ENCODE results near the gene METTL6.

Gene METTL6

DNA sequence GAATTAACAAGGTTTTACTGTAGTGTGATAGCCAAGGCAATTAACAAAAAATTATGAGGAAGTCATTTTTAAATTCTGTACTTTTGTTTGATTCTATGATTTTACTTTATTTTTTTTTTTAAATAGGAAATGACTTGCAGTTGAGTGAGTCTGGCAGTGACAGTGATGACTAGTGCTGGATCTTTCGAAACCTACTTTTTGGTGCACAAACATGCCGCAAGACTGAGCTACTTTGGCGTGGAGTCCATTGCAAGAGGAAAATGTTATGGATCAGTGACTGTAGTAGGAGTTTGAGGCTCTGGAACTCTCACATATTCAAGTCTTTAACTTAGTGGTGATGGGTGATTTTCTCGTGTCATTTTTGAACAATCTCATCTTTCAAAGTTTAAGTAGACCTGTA, 11.6 kb upstream of the METTL6 start:
- no peaks in the 10 kb centered on the region for H3K79me2 ChIP-seq (ENCODE audit: insufficient read depth, low read depth)
- no peaks in the 10 kb centered on the region for H3K27me3 ChIP-seq (ENCODE audit: insufficient read depth, low read depth)
- H3K4me1 ChIP-seq (ENCODE audit: low read depth, poor library complexity, severe bottlenecking) = no peaks in the 10 kb centered on the region
- no peak overlapping the region for H3K27ac ChIP-seq
- H3K4me3 ChIP-seq (IDR thresholded peaks at IDR 0.05; ENCODE audit: insufficient read depth, low read depth, low read length) = no peak overlapping the region
- H3K9ac ChIP-seq = no peak overlapping the region
- no peaks in the 10 kb centered on the region for H3K36me3 ChIP-seq (ENCODE audit: insufficient read depth)
- no peak overlapping the region for H2AFZ ChIP-seq (ENCODE audit: low read depth)
- no peak overlapping the region for H3K4me2 ChIP-seq
- H4K20me1 ChIP-seq (ENCODE audit: insufficient read depth) = no peaks in the 10 kb centered on the region
- TF ChIP-seq, protein P1, sequence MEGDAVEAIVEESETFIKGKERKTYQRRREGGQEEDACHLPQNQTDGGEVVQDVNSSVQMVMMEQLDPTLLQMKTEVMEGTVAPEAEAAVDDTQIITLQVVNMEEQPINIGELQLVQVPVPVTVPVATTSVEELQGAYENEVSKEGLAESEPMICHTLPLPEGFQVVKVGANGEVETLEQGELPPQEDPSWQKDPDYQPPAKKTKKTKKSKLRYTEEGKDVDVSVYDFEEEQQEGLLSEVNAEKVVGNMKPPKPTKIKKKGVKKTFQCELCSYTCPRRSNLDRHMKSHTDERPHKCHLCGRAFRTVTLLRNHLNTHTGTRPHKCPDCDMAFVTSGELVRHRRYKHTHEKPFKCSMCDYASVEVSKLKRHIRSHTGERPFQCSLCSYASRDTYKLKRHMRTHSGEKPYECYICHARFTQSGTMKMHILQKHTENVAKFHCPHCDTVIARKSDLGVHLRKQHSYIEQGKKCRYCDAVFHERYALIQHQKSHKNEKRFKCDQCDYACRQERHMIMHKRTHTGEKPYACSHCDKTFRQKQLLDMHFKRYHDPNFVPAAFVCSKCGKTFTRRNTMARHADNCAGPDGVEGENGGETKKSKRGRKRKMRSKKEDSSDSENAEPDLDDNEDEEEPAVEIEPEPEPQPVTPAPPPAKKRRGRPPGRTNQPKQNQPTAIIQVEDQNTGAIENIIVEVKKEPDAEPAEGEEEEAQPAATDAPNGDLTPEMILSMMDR (conservative IDR thresholded peaks at IDR 0.05; ENCODE audit: low read depth, low read length) = no peak

DNA sequence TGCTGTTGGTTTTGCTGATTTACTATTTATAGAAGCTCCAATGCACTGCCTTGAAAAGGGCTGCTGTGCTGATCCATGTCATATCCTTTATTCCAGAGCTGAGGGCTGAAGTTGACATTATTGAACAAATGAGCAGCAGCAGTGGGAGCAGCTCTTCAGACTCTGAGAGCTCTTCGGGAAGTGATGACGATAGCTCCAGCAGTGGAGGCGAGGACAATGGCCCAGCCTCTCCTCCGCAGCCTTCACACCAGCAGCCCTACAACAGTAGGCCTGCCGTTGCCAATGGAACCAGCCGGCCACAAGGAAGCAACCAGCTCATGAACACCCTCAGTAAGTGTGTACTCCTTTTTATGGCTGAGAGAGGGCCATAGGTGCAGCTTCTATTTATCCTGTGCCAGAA, 8.9 kb upstream of the METTL6 start:
- no peak overlapping the region for H2AFZ ChIP-seq (ENCODE audit: low read depth)
- no peak overlapping the region for H3K27ac ChIP-seq
- H3K27me3 ChIP-seq (ENCODE audit: insufficient read depth, low read depth) = no peaks in the 10 kb centered on the region
- no peak overlapping the region for H3K9ac ChIP-seq
- no peak overlapping the region for H3K4me2 ChIP-seq
- no peaks in the 10 kb centered on the region for H3K79me2 ChIP-seq (ENCODE audit: insufficient read depth, low read depth)
- no peaks in the 10 kb centered on the region for H4K20me1 ChIP-seq (ENCODE audit: insufficient read depth)
- H3K4me3 ChIP-seq (IDR thresholded peaks at IDR 0.05; ENCODE audit: insufficient read depth, low read depth, low read length) = no peak overlapping the region
- no peaks in the 10 kb centered on the region for H3K4me1 ChIP-seq (ENCODE audit: low read depth, poor library complexity, severe bottlenecking)
- TF ChIP-seq, protein P1 (conservative IDR thresholded peaks at IDR 0.05; ENCODE audit: low read depth, low read length) = no peak
- H3K36me3 ChIP-seq (ENCODE audit: insufficient read depth) = no peaks in the 10 kb centered on the region

DNA sequence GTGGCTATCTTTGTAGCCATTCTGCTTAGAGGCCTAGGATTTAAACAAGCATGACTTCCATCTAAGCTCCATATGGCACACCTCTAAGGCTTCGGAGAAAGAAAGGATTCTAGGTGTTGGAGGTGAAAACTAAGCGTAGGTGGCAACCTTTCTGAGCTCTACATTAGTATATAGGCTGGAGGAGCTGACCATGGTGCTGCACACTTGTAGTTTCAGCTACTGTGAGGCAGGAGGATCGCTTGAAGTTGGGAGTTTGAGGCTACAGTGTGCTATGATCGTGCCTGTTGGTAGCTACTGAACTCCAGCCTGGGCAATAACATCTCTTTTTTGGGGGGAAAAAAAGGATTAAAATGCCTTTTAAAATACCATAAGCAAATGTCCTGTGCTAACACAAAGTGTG, 7.4 kb upstream of the METTL6 start:
- no peaks in the 10 kb centered on the region for H3K27me3 ChIP-seq (ENCODE audit: insufficient read depth, low read depth)
- no peak overlapping the region for H3K4me3 ChIP-seq (IDR thresholded peaks at IDR 0.05; ENCODE audit: insufficient read depth, low read depth, low read length)

DNA sequence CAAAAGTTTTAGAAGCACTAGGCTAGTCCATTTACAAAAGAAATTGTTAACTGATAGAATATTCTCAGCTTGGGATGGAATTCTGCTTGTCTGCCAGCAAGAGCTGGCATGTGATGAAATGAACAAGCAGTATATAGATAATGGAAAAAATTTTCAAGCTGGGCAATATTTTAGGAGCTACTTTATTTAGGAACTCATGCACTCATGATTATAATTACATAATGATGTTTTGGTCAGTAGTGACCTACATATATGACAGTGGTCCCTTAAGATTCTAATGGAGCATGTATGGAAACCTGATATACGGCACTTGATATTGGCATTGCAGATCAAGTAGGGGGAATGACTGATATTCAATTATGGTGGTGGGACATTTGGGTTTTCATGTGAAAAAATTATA, 6.2 kb upstream of the METTL6 start:
- Histone ChIP-seq H3K36me3 (ENCODE audit: insufficient read depth) (no peaks in the 10 kb centered on the region), H3K4me3 (IDR thresholded peaks at IDR 0.05; ENCODE audit: insufficient read depth, low read depth, low read length) (no peak overlapping the region), H3K27ac (no peak overlapping the region), H3K27me3 (ENCODE audit: insufficient read depth, low read depth) (no peaks in the 10 kb centered on the region), H3K4me1 (ENCODE audit: low read depth, poor library complexity, severe bottlenecking) (peaks cover 24% of the 10 kb centered on the region), H2AFZ (ENCODE audit: low read depth) (no peak overlapping the region), H3K4me2 (no peak overlapping the region), H3K9ac (no peak overlapping the region), H3K79me2 (ENCODE audit: insufficient read depth, low read depth) (peaks cover 15% of the 10 kb centered on the region), H4K20me1 (ENCODE audit: insufficient read depth) (no peaks in the 10 kb centered on the region)
- TF ChIP-seq, protein P1 (conservative IDR thresholded peaks at IDR 0.05; ENCODE audit: low read depth, low read length) = no peak

More for the DNA sequence above, 7.4 kb upstream of the METTL6 start:
- Histone ChIP-seq H3K27ac (no peak overlapping the region), H3K79me2 (ENCODE audit: insufficient read depth, low read depth) (0 out of 2 replicates have a peak, but pooled peaks cover 3% of the 10 kb centered on the region), H4K20me1 (ENCODE audit: insufficient read depth) (no peaks in the 10 kb centered on the region), H2AFZ (ENCODE audit: low read depth) (no peak overlapping the region), H3K36me3 (ENCODE audit: insufficient read depth) (no peaks in the 10 kb centered on the region), H3K4me1 (ENCODE audit: low read depth, poor library complexity, severe bottlenecking) (peaks cover 14% of the 10 kb centered on the region), H3K9ac (no peak overlapping the region), H3K4me2 (no peak overlapping the region)
- TF ChIP-seq, protein P1 (conservative IDR thresholded peaks at IDR 0.05; ENCODE audit: low read depth, low read length) = no peak

Data from KMS-11 (cell line).